ENCODE data around the gene ULK2.
A peak's percentile ranks its signal among the peaks of the same experiment; 100 is the strongest.
"Not testable (repeated sequence)": the region's sequence is repeated elsewhere in the genome, so short reads cannot be mapped to it uniquely, and the experiment has no call there.

ULK2 gene

DNA sequence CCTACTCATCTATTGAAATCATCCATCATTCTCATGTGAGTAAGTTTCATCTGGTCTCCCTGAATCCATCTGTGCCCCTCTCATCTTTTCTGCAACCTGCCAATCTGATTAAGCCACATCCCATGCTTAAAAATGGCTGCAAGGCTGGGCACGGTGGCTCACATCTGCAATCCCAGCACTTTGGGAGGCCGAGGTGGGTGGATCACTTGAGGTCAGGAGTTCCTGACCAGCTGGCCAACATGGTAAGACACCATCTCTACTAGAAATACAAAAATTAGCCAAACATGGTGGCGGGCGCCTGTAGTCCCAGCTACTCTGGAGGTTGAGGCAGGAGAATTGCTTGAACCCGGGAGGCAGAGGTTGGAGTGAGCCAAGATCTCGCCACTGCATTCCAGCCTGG is 103.7 kb downstream of the ULK2 start:
- not testable (repeated sequence) for H3K79me1 ChIP-seq (replicated peaks; ENCODE audit: low read length, poor library complexity, severe bottlenecking); H3K4me2 ChIP-seq (ENCODE audit: low read length, poor library complexity, severe bottlenecking); H2BK5ac ChIP-seq (ENCODE audit: low read depth, low read length, poor library complexity, severe bottlenecking); H4K91ac ChIP-seq (ENCODE audit: low read length); H3K4me3 ChIP-seq (ENCODE audit: insufficient read depth in 1 of 2, low read depth in 1 of 2, low read length in 2 of 2); H3K27ac ChIP-seq (ENCODE audit: low read length, poor library complexity, severe bottlenecking); DNase-seq; H3K36me3 ChIP-seq (ENCODE audit: control insufficient read depth in 1 of 2, insufficient read depth in 2 of 2, low read depth in 1 of 2, low read length in 2 of 2); H3K18ac ChIP-seq (ENCODE audit: low read depth in 1 of 2, low read length in 2 of 2); H3K14ac ChIP-seq (ENCODE audit: low read length in 2 of 2); H4K8ac ChIP-seq (ENCODE audit: low read length); H2AFZ ChIP-seq (ENCODE audit: low read depth, low read length); H2BK15ac ChIP-seq (ENCODE audit: low read depth, poor library complexity, severe bottlenecking); H3K4me1 ChIP-seq (ENCODE audit: control insufficient read depth, insufficient read depth, low read depth, low read length); H2BK120ac ChIP-seq (ENCODE audit: low read depth, low read length); H3K23ac ChIP-seq (ENCODE audit: low read length in 2 of 2); H3K9ac ChIP-seq (ENCODE audit: low read length); H3K4ac ChIP-seq (ENCODE audit: low read depth in 1 of 2, low read length in 2 of 2); H2AK5ac ChIP-seq (ENCODE audit: low read length, severe bottlenecking); H2BK12ac ChIP-seq (ENCODE audit: low read length in 2 of 2); H3K9me3 ChIP-seq (ENCODE audit: control insufficient read depth, low read length)
- H3K27me3 ChIP-seq (ENCODE audit: control insufficient read depth in 1 of 2, insufficient read depth in 1 of 2, low read length in 2 of 2), result peaks cover 9 to 23% of the 10 kb centered on the region in 2 experiments
- WGBS, result 91% methylated on average over 6 of the region's 6 CpGs

- no peak overlapping the region for H3K18ac ChIP-seq (ENCODE audit: low read depth in 1 of 2, low read length in 2 of 2)
- no peaks in the 10 kb centered on the region for H3K9me3 ChIP-seq (ENCODE audit: control insufficient read depth, low read length)
- H2AFZ ChIP-seq (ENCODE audit: low read depth, low read length), result no peak overlapping the region
- no peak overlapping the region for H3K14ac ChIP-seq (ENCODE audit: low read length in 2 of 2)
- no peak overlapping the region for H2BK5ac ChIP-seq (ENCODE audit: low read depth, low read length, poor library complexity, severe bottlenecking)
- no peak overlapping the region for H2BK15ac ChIP-seq (ENCODE audit: low read depth, poor library complexity, severe bottlenecking)
- no peak overlapping the region for H2BK12ac ChIP-seq (ENCODE audit: low read length in 2 of 2)
- no peak for DNase-seq
- H3K27me3 ChIP-seq (ENCODE audit: control insufficient read depth in 1 of 2, insufficient read depth in 1 of 2, low read length in 2 of 2), result peaks cover 9 to 23% of the 10 kb centered on the region in 2 experiments
- no peak overlapping the region for H3K4ac ChIP-seq (ENCODE audit: low read depth in 1 of 2, low read length in 2 of 2)
- H4K8ac ChIP-seq (ENCODE audit: low read length), result no peak overlapping the region
- H3K23ac ChIP-seq (ENCODE audit: low read length in 2 of 2), result no peak overlapping the region
- no peak overlapping the region for H3K4me2 ChIP-seq (ENCODE audit: low read length, poor library complexity, severe bottlenecking)
- peaks cover 0 to 1% of the 10 kb centered on the region in 2 experiments for H3K36me3 ChIP-seq (ENCODE audit: control insufficient read depth in 1 of 2, insufficient read depth in 2 of 2, low read depth in 1 of 2, low read length in 2 of 2)
- no peak overlapping the region for H3K4me3 ChIP-seq (ENCODE audit: insufficient read depth in 1 of 2, low read depth in 1 of 2, low read length in 2 of 2)
- H2BK120ac ChIP-seq (ENCODE audit: low read depth, low read length), result no peak overlapping the region
- H3K4me1 ChIP-seq (ENCODE audit: control insufficient read depth, insufficient read depth, low read depth, low read length), result peaks cover 4% of the 10 kb centered on the region
- H3K9ac ChIP-seq (ENCODE audit: low read length), result no peak overlapping the region
- H3K79me1 ChIP-seq (replicated peaks; ENCODE audit: low read length, poor library complexity, severe bottlenecking), result no peaks in the 10 kb centered on the region
- H4K91ac ChIP-seq (ENCODE audit: low read length), result no peak overlapping the region
- 100% methylated on average over 2 of the region's 2 CpGs for WGBS
- no peak overlapping the region for H2AK5ac ChIP-seq (ENCODE audit: low read length, severe bottlenecking)
- no peak overlapping the region for H3K27ac ChIP-seq (ENCODE audit: low read length, poor library complexity, severe bottlenecking)
These were observed 104.3 kb downstream of the ULK2 start for GRCh38 chr17:19763416-19763815.

GRCh38 chr17:19762515-19762961 is 105.2 kb downstream of the ULK2 start:
- no peak overlapping the region for H3K4me3 ChIP-seq (ENCODE audit: insufficient read depth in 1 of 2, low read depth in 1 of 2, low read length in 2 of 2)

DNA sequence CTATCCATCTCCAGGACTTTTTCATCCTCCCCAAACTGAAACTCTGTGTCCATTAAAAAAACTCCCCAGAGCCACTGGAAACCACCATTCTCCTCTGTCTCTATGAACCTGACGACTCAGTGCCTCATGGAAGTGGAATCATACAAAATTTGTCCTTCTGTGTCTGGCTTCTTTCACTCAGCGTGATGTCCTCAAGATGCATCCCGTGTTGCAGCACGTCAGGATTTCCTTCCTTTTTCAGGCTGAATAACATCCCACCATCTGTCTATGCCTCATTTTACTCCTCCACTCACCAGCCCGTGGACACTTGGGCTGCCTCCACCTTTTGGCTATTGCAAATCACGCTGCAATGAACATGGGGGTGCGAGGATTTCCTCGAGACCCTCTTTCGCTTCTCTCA is 107.0 kb downstream of the ULK2 start:
- Histone ChIP-seq H3K18ac (ENCODE audit: low read depth in 1 of 2, low read length in 2 of 2) (no peak overlapping the region), H3K36me3 (ENCODE audit: control insufficient read depth in 1 of 2, insufficient read depth in 2 of 2, low read depth in 1 of 2, low read length in 2 of 2) (no peaks in the 10 kb centered on the region), H4K91ac (ENCODE audit: low read length) (no peak overlapping the region), H4K8ac (ENCODE audit: low read length) (no peak overlapping the region), H3K79me1 (replicated peaks; ENCODE audit: low read length, poor library complexity, severe bottlenecking) (no peaks in the 10 kb centered on the region), H3K4me2 (ENCODE audit: low read length, poor library complexity, severe bottlenecking) (no peak overlapping the region), H2BK12ac (ENCODE audit: low read length in 2 of 2) (no peak overlapping the region), H3K4me1 (ENCODE audit: control insufficient read depth, insufficient read depth, low read depth, low read length) (peaks cover 2% of the 10 kb centered on the region), H3K14ac (ENCODE audit: low read length in 2 of 2) (no peak overlapping the region), H2BK120ac (ENCODE audit: low read depth, low read length) (no peak overlapping the region), H3K23ac (ENCODE audit: low read length in 2 of 2) (no peak overlapping the region), H3K9me3 (ENCODE audit: control insufficient read depth, low read length) (no peaks in the 10 kb centered on the region), H3K27ac (ENCODE audit: low read length, poor library complexity, severe bottlenecking) (no peak overlapping the region), H3K9ac (ENCODE audit: low read length) (no peak overlapping the region), H2AK5ac (ENCODE audit: low read length, severe bottlenecking) (no peak overlapping the region), H3K27me3 (ENCODE audit: control insufficient read depth in 1 of 2, insufficient read depth in 1 of 2, low read length in 2 of 2) (peaks cover 9 to 30% of the 10 kb centered on the region in 2 experiments), H2BK15ac (ENCODE audit: low read depth, poor library complexity, severe bottlenecking) (no peak overlapping the region), H3K4ac (ENCODE audit: low read depth in 1 of 2, low read length in 2 of 2) (no peak overlapping the region), H2AFZ (ENCODE audit: low read depth, low read length) (no peak overlapping the region), H2BK5ac (ENCODE audit: low read depth, low read length, poor library complexity, severe bottlenecking) (no peak overlapping the region), H3K4me3 (ENCODE audit: insufficient read depth in 1 of 2, low read depth in 1 of 2, low read length in 2 of 2) (no peak overlapping the region)
- DNase-seq, result no peak
- 82% methylated on average over 9 of the region's 9 CpGs for WGBS

More at GRCh38 chr17:19762515-19762961, 105.2 kb downstream of the ULK2 start:
- H3K4me2 ChIP-seq (ENCODE audit: low read length, poor library complexity, severe bottlenecking), result no peak overlapping the region
- no peak overlapping the region for H3K4ac ChIP-seq (ENCODE audit: low read depth in 1 of 2, low read length in 2 of 2)
- H2BK15ac ChIP-seq (ENCODE audit: low read depth, poor library complexity, severe bottlenecking), result peak overlapping the region; percentile 28
- H3K79me1 ChIP-seq (replicated peaks; ENCODE audit: low read length, poor library complexity, severe bottlenecking), result no peaks in the 10 kb centered on the region
- DNase-seq, result peak; percentile 57
- no peak overlapping the region for H2BK5ac ChIP-seq (ENCODE audit: low read depth, low read length, poor library complexity, severe bottlenecking)
- no peak overlapping the region for H3K23ac ChIP-seq (ENCODE audit: low read length in 2 of 2)
- H3K14ac ChIP-seq (ENCODE audit: low read length in 2 of 2), result no peak overlapping the region
- peaks cover 4% of the 10 kb centered on the region for H3K4me1 ChIP-seq (ENCODE audit: control insufficient read depth, insufficient read depth, low read depth, low read length)
- no peak overlapping the region for H2BK120ac ChIP-seq (ENCODE audit: low read depth, low read length)
- no peak overlapping the region for H4K8ac ChIP-seq (ENCODE audit: low read length)
- H3K27ac ChIP-seq (ENCODE audit: low read length, poor library complexity, severe bottlenecking), result no peak overlapping the region
- no peaks in the 10 kb centered on the region for H3K36me3 ChIP-seq (ENCODE audit: control insufficient read depth in 1 of 2, insufficient read depth in 2 of 2, low read depth in 1 of 2, low read length in 2 of 2)
- no peak overlapping the region for H2AK5ac ChIP-seq (ENCODE audit: low read length, severe bottlenecking)
- H3K27me3 ChIP-seq (ENCODE audit: control insufficient read depth in 1 of 2, insufficient read depth in 1 of 2, low read length in 2 of 2), result peaks cover 9 to 29% of the 10 kb centered on the region in 2 experiments
- no peaks in the 10 kb centered on the region for H3K9me3 ChIP-seq (ENCODE audit: control insufficient read depth, low read length)
- H2AFZ ChIP-seq (ENCODE audit: low read depth, low read length), result no peak overlapping the region
- H3K18ac ChIP-seq (ENCODE audit: low read depth in 1 of 2, low read length in 2 of 2), result no peak overlapping the region
- H2BK12ac ChIP-seq (ENCODE audit: low read length in 2 of 2), result no peak overlapping the region
- no peak overlapping the region for H4K91ac ChIP-seq (ENCODE audit: low read length)
- WGBS, result 44% methylated on average over 15 of the region's 15 CpGs
- peak overlapping the region; percentile 40 for H3K9ac ChIP-seq (ENCODE audit: low read length)

All from mesenchymal stem cell (in vitro differentiated cells and primary cell).